HepG2 (cell line): ENCODE results near the gene SDK1. TPM values are rescaled to one million over a fixed set of nuclear protein-coding genes. Genes with fewer than 3 reads are reported as not detected.

ENCODE experiments used
- ATAC-seq: fragments of 200-7000 bp; cut with Tn5 transposase; 3 replicates; pipeline ENCODE4 v1.9.1; 2020; ENCODE audit warnings: mild to moderate bottlenecking, moderate library complexity
- BruUV-seq: library from RNA; stranded (reverse); fragments of 400-500 nt; replicated peaks from 2 replicates; lab custom pipeline; 2021; lab: Mats Ljungman, UMichigan
- CTCF ChIA-PET: fragments of 300-600 bp; formaldehyde crosslinking; extraction: SDS; loops from one replicate; lab custom pipeline; 2021; ENCODE audit warnings: low total read pairs, inconsistent platforms, low intra/inter-chr PET ratio; lab: Yijun Ruan, JAX
- POLR2A ChIA-PET: fragments of 350-600 bp; sonication (Branson Sonifier 250); formaldehyde crosslinking; loops from one replicate; lab custom pipeline; 2020; ENCODE audit warnings: antibody characterized with exemption, inconsistent platforms; lab: Yijun Ruan, JAX
- DNase-seq: peaks from one replicate; pipeline ENCODE4 v3.0.0-alpha.2; 2015; ENCODE audit warnings: low spot score
- FAIRE-seq: peaks from 3 replicates; lab custom pipeline; 2011; peaks lifted over from hg19 to GRCh38; lab: Jason Lieb, UNC
- H2AFZ ChIP-seq: one replicate; pipeline ENCODE4 v1.6.1; 2011; ENCODE audit warnings: low read length, inconsistent platforms
- H3K27ac ChIP-seq: fragments of 300-600 bp; 3 replicates; pipeline ENCODE4 v1.8.0; 2011; ENCODE audit warnings: mixed run types, mild to moderate bottlenecking, mixed read lengths, low read length, inconsistent platforms; ENCODE audit not compliant: insufficient read depth; ENCODE audit errors: extremely low read length
- H3K27me3 ChIP-seq, 2 experiments: fragments of 200-600 bp in 1 of 2; 2 replicates in 1 of 2; 3 replicates in 1 of 2; pipeline versions ENCODE4 v1.6.0 to v1.8.0; 2011; ENCODE audit warnings: low read length in 2 of 2, mild to moderate bottlenecking in 2 of 2, moderate library complexity in 2 of 2, inconsistent platforms in 1 of 2; ENCODE audit not compliant: insufficient read depth in 2 of 2, control insufficient read depth in 1 of 2
- H3K36me3 ChIP-seq, 2 experiments: fragments of 200-600 bp in 1 of 2; replicated peaks in 1 of 2; 2 replicates in 1 of 2; 3 replicates in 1 of 2; pipeline versions ENCODE4 v1.5.1 to v1.8.0; 2011; ENCODE audit warnings: low read length in 2 of 2, inconsistent platforms in 1 of 2; ENCODE audit not compliant: insufficient read depth in 2 of 2, control insufficient read depth in 1 of 2
- H3K4me1 ChIP-seq: 2 replicates; pipeline ENCODE4 v1.5.1; 2012; ENCODE audit warnings: low read length, inconsistent platforms; ENCODE audit not compliant: insufficient read depth
- H3K4me2 ChIP-seq: 2 replicates; pipeline ENCODE4 v1.6.0; 2011; ENCODE audit warnings: low read depth, low read length, inconsistent platforms
- H3K4me3 ChIP-seq, 3 experiments: fragments of 200-600 bp in 1 of 3; sonication (generic), shearing (Covaris generic) in 1 of 3; replicated peaks in 1 of 3; 2 replicates each; pipeline ENCODE4 v1.5.1; 2011 to 2016; ENCODE audit warnings: low read length in 3 of 3, inconsistent platforms in 2 of 3, low read depth in 2 of 3, mild to moderate bottlenecking in 2 of 3, control low read depth in 1 of 3, mixed read lengths in 1 of 3; ENCODE audit not compliant: insufficient read depth in 1 of 3
- H3K79me2 ChIP-seq: one replicate; pipeline ENCODE4 v1.6.1; 2011; ENCODE audit warnings: low read length, inconsistent platforms; ENCODE audit not compliant: insufficient read depth
- H3K9ac ChIP-seq: 2 replicates; pipeline ENCODE4 v1.6.0; 2011; ENCODE audit warnings: mild to moderate bottlenecking, low read depth, low read length, inconsistent platforms; ENCODE audit not compliant: insufficient read depth
- H3K9me3 ChIP-seq: 2 replicates; pipeline ENCODE4 v1.5.1; 2012; ENCODE audit warnings: mild to moderate bottlenecking, low read length
- H4K20me1 ChIP-seq: 2 replicates; pipeline ENCODE4 v1.6.0; 2011; ENCODE audit warnings: inconsistent platforms, mild to moderate bottlenecking, low read length, moderate library complexity; ENCODE audit not compliant: insufficient read depth
- GLI4 ChIP-seq: sonication (generic); formaldehyde crosslinking; IDR thresholded peaks from 2 replicates; pipeline ENCODE4 v1.5.1; 2020; ENCODE audit warnings: missing genetic modification reagents, mild to moderate bottlenecking, moderate library complexity, borderline replicate concordance
- REPIN1 ChIP-seq: sonication (generic); formaldehyde crosslinking; IDR thresholded peaks from 2 replicates; pipeline ENCODE4 v1.8.0; 2022; ENCODE audit warnings: missing genetic modification reagents, low read depth, mild to moderate bottlenecking, borderline replicate concordance
- SKI ChIP-seq: fragments of 450-650 bp; IDR thresholded peaks from one replicate; pipeline ENCODE4 v1.6.1; 2018; ENCODE audit warnings: mild to moderate bottlenecking; ENCODE audit not compliant: partially characterized antibody
- SMAD9 ChIP-seq: sonication (generic); formaldehyde crosslinking; IDR thresholded peaks from 2 replicates; pipeline ENCODE4 v1.5.1; 2020; ENCODE audit warnings: mild to moderate bottlenecking, missing genetic modification reagents
- ZNF30 ChIP-seq: sonication (generic); formaldehyde crosslinking; IDR thresholded peaks from 2 replicates; pipeline ENCODE4 v1.5.0; 2020; ENCODE audit warnings: mild to moderate bottlenecking, missing genetic modification reagents
- ZNF329 ChIP-seq: sonication (generic); formaldehyde crosslinking; IDR thresholded peaks from 2 replicates; pipeline ENCODE4 v1.9.0; 2021; ENCODE audit warnings: low read depth, mild to moderate bottlenecking, missing genetic modification reagents
- ZNF839 ChIP-seq: sonication (generic); formaldehyde crosslinking; IDR thresholded peaks from 2 replicates; pipeline ENCODE4 v1.4.0; 2020; ENCODE audit warnings: missing genetic modification reagents, mild to moderate bottlenecking, borderline replicate concordance
- WGBS: methylation state at CpG from one replicate; pipeline ENCODE4 v1.1.6; 2017; ENCODE audit warnings: low lambda C conversion rate; 5-methylcytosine and 5-hydroxymethylcytosine counted together
- in situ Hi-C: cut with HindIII; loops from 2 replicates; pipeline ENCODE4 v1.10.0; 2017; ENCODE audit warnings: low pct_unique_long_range_greater_than_20kb; ENCODE audit not compliant: extremely low pct_ligation_motif_present
- intact Hi-C: fragments of 100-400 bp; cut with micrococcal nuclease; formaldehyde crosslinking; loops from one replicate; pipeline ENCODE4 v1.10.0; 2022; ENCODE audit not compliant: unreplicated experiment
- polyA plus RNA-seq, 8 experiments: library from polyadenylated mRNA; depleted of rRNA in 3 of 8; stranded (reverse) in 7 of 8; unstranded in 1 of 8; fragments of >200 nt; fragmentation: Illumina TruSeq in 4 of 8; extraction: Trizol in 4 of 8; gene quantifications; 2 replicates each; pipeline versions ENCODE4 v1.2.1 to v1.2.3, GENCODE V29; 2011 to 2016; ENCODE audit warnings: low read depth in 4 of 8, missing spikeins in 1 of 8, mixed read lengths in 1 of 8; ENCODE audit not compliant: insufficient read depth in 1 of 8
- total RNA-seq, 5 experiments: library from RNA; depleted of rRNA; stranded (reverse); fragments of >200 nt; fragmentation: Illumina TruSeq; extraction: Trizol; gene quantifications; 2 replicates each; pipeline ENCODE4 v1.2.3, GENCODE V29; 2016; ENCODE audit warnings: low read depth in 1 of 5
- TF ChIP-seq, protein P1 (sequence below): sonication (generic); formaldehyde crosslinking; IDR thresholded peaks from 2 replicates; pipeline ENCODE4 v1.8.0; 2022; ENCODE audit warnings: low read depth, missing genetic modification reagents
- TF ChIP-seq, protein P2 (sequence below): sonication (generic); formaldehyde crosslinking; IDR thresholded peaks from 2 replicates; pipeline ENCODE4 v1.9.0; 2021; ENCODE audit warnings: missing genetic modification reagents, borderline replicate concordance

The SDK1 gene
- total and polyA plus RNA-seq, 2 of the 13 experiments (the other 11 are each of a cell fraction or from before 2014, with no cell fraction given) = 0.35 to 2.4 TPM

DNA sequence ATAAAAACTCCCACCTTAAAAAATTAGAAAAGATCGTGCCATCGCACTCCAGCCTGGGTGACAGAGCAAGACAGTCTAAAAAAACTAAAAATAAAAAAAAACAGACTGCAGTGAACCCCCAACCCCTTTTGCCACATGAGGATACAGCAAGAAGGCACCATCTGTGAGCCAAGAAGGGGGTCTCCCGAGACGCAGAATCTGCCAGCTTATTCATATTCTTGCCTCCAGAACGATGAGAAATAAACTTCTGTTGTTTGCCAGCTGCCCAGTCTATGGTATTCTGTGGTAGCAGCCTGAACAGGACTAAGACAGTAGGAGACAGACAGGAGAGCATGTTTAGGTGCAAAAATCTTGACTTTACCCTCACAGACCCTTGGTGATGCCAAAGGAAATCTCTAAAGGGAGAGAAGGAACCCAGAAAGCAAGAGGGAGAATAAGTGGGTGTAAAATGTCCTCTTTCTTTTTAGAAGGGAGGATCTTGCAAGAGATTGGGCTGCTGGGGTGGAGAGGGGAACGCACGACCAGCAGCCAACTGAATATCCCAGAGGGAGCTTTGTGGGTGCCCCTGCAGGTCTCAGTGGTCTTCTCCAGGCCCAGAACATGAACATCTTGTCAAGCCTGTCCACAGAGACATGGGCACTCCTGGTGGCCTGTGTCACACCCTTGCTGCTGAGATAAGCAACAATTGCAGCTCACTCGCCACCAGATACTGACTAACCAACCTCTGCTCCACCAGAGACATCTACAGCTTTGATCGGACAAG lies 980.4 kb downstream of the SDK1 start:
- no peak overlapping the region for H3K9ac ChIP-seq
- TF ChIP-seq, protein P1, sequence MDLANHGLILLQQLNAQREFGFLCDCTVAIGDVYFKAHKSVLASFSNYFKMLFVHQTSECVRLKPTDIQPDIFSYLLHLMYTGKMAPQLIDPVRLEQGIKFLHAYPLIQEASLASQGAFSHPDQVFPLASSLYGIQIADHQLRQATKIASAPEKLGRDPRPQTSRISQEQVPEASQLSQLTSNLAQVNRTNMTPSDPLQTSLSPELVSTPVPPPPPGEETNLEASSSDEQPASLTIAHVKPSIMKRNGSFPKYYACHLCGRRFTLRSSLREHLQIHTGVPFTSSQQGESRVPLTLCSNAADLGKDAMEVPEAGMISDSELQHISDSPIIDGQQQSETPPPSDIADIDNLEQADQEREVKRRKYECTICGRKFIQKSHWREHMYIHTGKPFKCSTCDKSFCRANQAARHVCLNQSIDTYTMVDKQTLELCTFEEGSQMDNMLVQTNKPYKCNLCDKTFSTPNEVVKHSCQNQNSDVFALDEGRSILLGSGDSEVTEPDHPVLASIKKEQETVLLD (CRISPR knock-in tag) = no peak
- TF ChIP-seq ZNF839 (CRISPR knock-in tag) (no peak), ZNF30 (CRISPR knock-in tag) (no peak), SKI (no peak), REPIN1 (CRISPR knock-in tag) (no peak), SMAD9 (no peak), ZNF329 (CRISPR knock-in tag) (no peak), GLI4 (CRISPR knock-in tag) (no peak)
- TF ChIP-seq, protein P2, sequence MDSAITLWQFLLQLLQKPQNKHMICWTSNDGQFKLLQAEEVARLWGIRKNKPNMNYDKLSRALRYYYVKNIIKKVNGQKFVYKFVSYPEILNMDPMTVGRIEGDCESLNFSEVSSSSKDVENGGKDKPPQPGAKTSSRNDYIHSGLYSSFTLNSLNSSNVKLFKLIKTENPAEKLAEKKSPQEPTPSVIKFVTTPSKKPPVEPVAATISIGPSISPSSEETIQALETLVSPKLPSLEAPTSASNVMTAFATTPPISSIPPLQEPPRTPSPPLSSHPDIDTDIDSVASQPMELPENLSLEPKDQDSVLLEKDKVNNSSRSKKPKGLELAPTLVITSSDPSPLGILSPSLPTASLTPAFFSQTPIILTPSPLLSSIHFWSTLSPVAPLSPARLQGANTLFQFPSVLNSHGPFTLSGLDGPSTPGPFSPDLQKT (CRISPR knock-in tag) = no peak
- H3K9me3 ChIP-seq = no peaks in the 10 kb centered on the region
- WGBS = 47% methylated on average over 9 of the region's 9 CpGs
- no peak for FAIRE-seq
- no peak for ATAC-seq
- no peaks in the 10 kb centered on the region for H3K36me3 ChIP-seq
- intact Hi-C loops = no loop called here
- no peak overlapping the region for H3K4me2 ChIP-seq
- H3K27me3 ChIP-seq = no peaks in the 10 kb centered on the region
- POLR2A ChIA-PET = no interaction called here
- CTCF ChIA-PET = no interaction called here
- no TSS peak for BruUV-seq
- no peaks in the 10 kb centered on the region for H4K20me1 ChIP-seq
- H2AFZ ChIP-seq = no peak overlapping the region
- peaks cover 7% of the 10 kb centered on the region; the same call in 1 of the 2 replicates for H3K4me1 ChIP-seq
- in situ Hi-C loops = no loop called here
- DNase-seq = no peak
- H3K4me3 ChIP-seq = no peak overlapping the region
- H3K79me2 ChIP-seq = no peaks in the 10 kb centered on the region
- H3K27ac ChIP-seq = no peak overlapping the region
